CD4-positive, alpha-beta T cell treated with Interleukin-15 for 4 hours (primary cell): Measurements from ENCODE around the gene SMG5.
"Not testable (repeated sequence)": the region's sequence is repeated elsewhere in the genome, so short reads cannot be mapped to it uniquely, and the experiment has no call there.

Experiments
- DNase-seq: peaks from one replicate; pipeline ENCODE4 v3.0.0-alpha.2; 2020; ENCODE audit warnings: low spot score

Gene SMG5

GRCh38 chr1:156245451-156246232, 37.0 kb downstream of the SMG5 start:
- peak; percentile 34 for DNase-seq

- DNase-seq = no peak
Measured at GRCh38 chr1:156244712-156245111, 37.9 kb downstream of the SMG5 start.

- no peak for DNase-seq
Measured at GRCh38 chr1:156244126-156244525, 38.5 kb downstream of the SMG5 start.

- DNase-seq = no peak
Measured at GRCh38 chr1:156242738-156243137, 39.9 kb downstream of the SMG5 start.

- no peak for DNase-seq
Measured at GRCh38 chr1:156241926-156242325, 40.7 kb downstream of the SMG5 start, which contains the start of gene BGLAP. BGLAP (plus strand) TSS chr1:156242184; CDS start chr1:156242232, 48 bp downstream.

- no peak for DNase-seq
Measured at GRCh38 chr1:156241311-156241811, 41.3 kb downstream of the SMG5 start.

- DNase-seq = no peak
Measured at GRCh38 chr1:156238248-156238647, 44.4 kb downstream of the SMG5 start.

GRCh38 chr1:156236164-156236563, 46.5 kb downstream of the SMG5 start:
- DNase-seq = no peak

- DNase-seq = no peak
Measured at GRCh38 chr1:156233426-156234127, 49.0 kb downstream of the SMG5 start.

GRCh38 chr1:156232201-156232894, 50.3 kb downstream of the SMG5 start:
- no peak for DNase-seq

- no peak for DNase-seq
Measured at GRCh38 chr1:156230473-156230837, 52.2 kb downstream of the SMG5 start.

GRCh38 chr1:156229809-156230472, 52.7 kb downstream of the SMG5 start:
- DNase-seq = no peak

- DNase-seq = no peak
Measured at GRCh38 chr1:156228501-156228900, 54.1 kb downstream of the SMG5 start.

- no peak for DNase-seq
Measured at GRCh38 chr1:156226782-156227181, 55.8 kb downstream of the SMG5 start.

GRCh38 chr1:156226116-156226538, 56.5 kb downstream of the SMG5 start:
- no peak for DNase-seq

- DNase-seq = no peak
Measured at GRCh38 chr1:156225677-156226014, 57.0 kb downstream of the SMG5 start.

- no peak for DNase-seq
Measured at GRCh38 chr1:156221986-156222692, 60.5 kb downstream of the SMG5 start.

- no peak for DNase-seq
Measured at GRCh38 chr1:156220226-156220625, 62.4 kb downstream of the SMG5 start.

- DNase-seq = peak; percentile 89
Measured at GRCh38 chr1:156217871-156218270, 64.8 kb downstream of the SMG5 start.

- not testable (repeated sequence) for DNase-seq
Measured at GRCh38 chr1:156216361-156217086, 66.1 kb downstream of the SMG5 start.
